A549 treated with RU486 at 1 μM for 4 hours (cell line): Measurements from ENCODE around the gene UXS1. TPM values are rescaled to one million over a fixed set of nuclear protein-coding genes. Genes with fewer than 3 reads are reported as not detected.

Experiments used
- total RNA-seq: library from RNA; stranded (reverse); fragments of 200-300 nt; extraction: Qiagen RNA extraction; gene quantifications from 5 replicates; pipeline ENCODE4 v1.2.3, GENCODE V29; 2022; ENCODE audit warnings: low read depth

The UXS1 gene
- 47.5 to 59.6 TPM (median 57.1 TPM) in 5 replicates for total RNA-seq

GRCh38 chr2:106193977-106194778 lies at the start of gene UXS1:
TSS of gene UXS1 (minus strand) at chr2:106194301. CDS start at chr2:106194241, 60 bp downstream.

